DOHH2 (cell line): ENCODE results near the gene ZNRF3.

ENCODE experiments used
- H3F3A ChIP-seq: fragments of 200-600 bp; sonication (generic), shearing (Covaris generic); 2 replicates; pipeline ENCODE4 v1.6.0; 2016; ENCODE audit warnings: antibody characterized with exemption, mild to moderate bottlenecking; ENCODE audit not compliant: control insufficient read depth, insufficient read depth
- H3K27ac ChIP-seq: fragments of 200-600 bp; sonication (generic); 2 replicates; pipeline ENCODE4 v1.5.1; 2014; ENCODE audit warnings: low read depth, mild to moderate bottlenecking, low read length, moderate library complexity
- H3K27me3 ChIP-seq: fragments of 200-600 bp; sonication (generic); 2 replicates; pipeline ENCODE4 v1.6.1; 2014; ENCODE audit warnings: mild to moderate bottlenecking, low read length, mixed read lengths; ENCODE audit not compliant: control insufficient read depth
- H3K36me3 ChIP-seq: fragments of 200-600 bp; sonication (generic); 2 replicates; pipeline ENCODE4 v1.6.1; 2014; ENCODE audit warnings: mild to moderate bottlenecking, low read length, moderate library complexity, mixed read lengths; ENCODE audit not compliant: control insufficient read depth
- H3K4me1 ChIP-seq: fragments of 200-600 bp; sonication (generic); 2 replicates; pipeline ENCODE4 v1.6.1; 2014; ENCODE audit warnings: mild to moderate bottlenecking, low read length, mixed read lengths; ENCODE audit not compliant: control insufficient read depth
- H3K4me2 ChIP-seq: fragments of 200-600 bp; sonication (generic); 2 replicates; pipeline ENCODE4 v1.6.0; 2014; ENCODE audit warnings: mild to moderate bottlenecking, low read length, moderate library complexity
- H3K4me3 ChIP-seq: fragments of 200-600 bp; sonication (generic); 2 replicates; pipeline ENCODE4 v1.5.1; 2014; ENCODE audit warnings: mild to moderate bottlenecking, low read length, mixed read lengths
- H3K79me2 ChIP-seq: fragments of 200-600 bp; sonication (generic); 2 replicates; pipeline ENCODE4 v1.6.1; 2014; ENCODE audit warnings: mild to moderate bottlenecking, low read length, mixed read lengths; ENCODE audit not compliant: control insufficient read depth
- H3K9me2 ChIP-seq: fragments of 200-600 bp; sonication (generic); replicated peaks from 2 replicates; pipeline ENCODE4 v1.6.1; 2014; ENCODE audit warnings: mild to moderate bottlenecking, low read length, mixed read lengths; ENCODE audit not compliant: control insufficient read depth
- H3K9me3 ChIP-seq: fragments of 200-600 bp; sonication (generic); 2 replicates; pipeline ENCODE4 v1.6.1; 2014; ENCODE audit warnings: antibody characterized with exemption, low read length, mixed read lengths; ENCODE audit not compliant: control insufficient read depth, insufficient read depth
- H4K20me1 ChIP-seq: fragments of 200-600 bp; sonication (generic); 2 replicates; pipeline ENCODE4 v1.6.0; 2014; ENCODE audit warnings: low read depth, mild to moderate bottlenecking, antibody characterized with exemption, low read length, moderate library complexity; ENCODE audit not compliant: control insufficient read depth, insufficient read depth
- CTCF ChIP-seq: fragments of 200-600 bp; sonication (generic); IDR thresholded peaks from one replicate; pipeline ENCODE4 v1.5.1; 2014; ENCODE audit warnings: antibody characterized with exemption, mild to moderate bottlenecking, low read depth, low read length; ENCODE audit not compliant: poor library complexity, severe bottlenecking
- EZH2phosphoT487 ChIP-seq: fragments of 200-600 bp; sonication (generic); IDR thresholded peaks from 2 replicates; pipeline ENCODE4 v1.6.1; 2017; ENCODE audit warnings: borderline replicate concordance, mild to moderate bottlenecking, antibody characterized with exemption, low read length, moderate library complexity, mixed read lengths

The ZNRF3 gene

GRCh38 chr22:28887725-28888459 lies 4.5 kb downstream of the ZNRF3 start:
- Histone ChIP-seq H3F3A (no peaks in the 10 kb centered on the region), H3K27ac (no peak overlapping the region), H3K4me3 (no peak overlapping the region), H3K27me3 (peaks cover 35% of the 10 kb centered on the region), H3K36me3 (no peaks in the 10 kb centered on the region), H3K9me2 (no peaks in the 10 kb centered on the region), H4K20me1 (no peaks in the 10 kb centered on the region), H3K4me1 (0 out of 2 replicates have a peak, but pooled peaks cover 2% of the 10 kb centered on the region), H3K4me2 (no peak overlapping the region), H3K9me3 (no peaks in the 10 kb centered on the region), H3K79me2 (no peaks in the 10 kb centered on the region)
- TF ChIP-seq EZH2phosphoT487 (no peak), CTCF (no peak)

- no peak overlapping the region for H3K4me3 ChIP-seq
- no peaks in the 10 kb centered on the region for H4K20me1 ChIP-seq
- H3K36me3 ChIP-seq: no peaks in the 10 kb centered on the region
- H3K27ac ChIP-seq: no peak overlapping the region
- H3K27me3 ChIP-seq: peaks cover 29% of the 10 kb centered on the region
- H3K9me2 ChIP-seq: no peaks in the 10 kb centered on the region
- H3F3A ChIP-seq: no peaks in the 10 kb centered on the region
- no peak overlapping the region for H3K4me2 ChIP-seq
- H3K9me3 ChIP-seq: no peaks in the 10 kb centered on the region
- no peaks in the 10 kb centered on the region for H3K79me2 ChIP-seq
- TF ChIP-seq CTCF: no peak
- TF ChIP-seq EZH2phosphoT487: no peak
- no peaks in the 10 kb centered on the region for H3K4me1 ChIP-seq
Observed at GRCh38 chr22:28889478-28890024, 6.2 kb downstream of the ZNRF3 start.

GRCh38 chr22:28891156-28891733 lies 7.9 kb downstream of the ZNRF3 start:
- TF ChIP-seq EZH2phosphoT487 (no peak), CTCF (no peak)
- Histone ChIP-seq H3K4me3 (no peak overlapping the region), H3K27ac (no peak overlapping the region), H3K4me1 (no peaks in the 10 kb centered on the region), H3K27me3 (peaks cover 16% of the 10 kb centered on the region), H3K9me2 (no peaks in the 10 kb centered on the region), H3K9me3 (no peaks in the 10 kb centered on the region), H3K36me3 (no peaks in the 10 kb centered on the region), H3F3A (no peaks in the 10 kb centered on the region), H4K20me1 (no peaks in the 10 kb centered on the region), H3K4me2 (no peak overlapping the region), H3K79me2 (no peaks in the 10 kb centered on the region)
